GM18498 (cell line): ENCODE data around the gene S100A8.

Experiments
- ATAC-seq: cut with Tn5 transposase; IDR thresholded peaks from one replicate; pipeline ENCODE4 v1.9.1; 2021; ENCODE audit warnings: mild to moderate bottlenecking, moderate library complexity; ENCODE audit not compliant: unreplicated experiment

Gene S100A8

GRCh38 chr1:153393926-153394325 lies 3.1 kb upstream of the S100A8 start:
- no peak for ATAC-seq

- no peak for ATAC-seq
Measured at GRCh38 chr1:153392822-153393221, 1.9 kb upstream of the S100A8 start.

GRCh38 chr1:153392258-153392657 lies 1.4 kb upstream of the S100A8 start:
- ATAC-seq: no peak

- no peak for ATAC-seq
Measured at GRCh38 chr1:153389973-153390879, 647 bp downstream of the S100A8 start.

- ATAC-seq: no peak
Measured at GRCh38 chr1:153389401-153389800, 1.5 kb downstream of the S100A8 start.

GRCh38 chr1:153387785-153388184 lies 3.1 kb downstream of the S100A8 start:
- no peak for ATAC-seq

- no peak for ATAC-seq
Measured at GRCh38 chr1:153387001-153387400, 3.9 kb downstream of the S100A8 start.

- no peak for ATAC-seq
Measured at GRCh38 chr1:153386500-153386901, 4.4 kb downstream of the S100A8 start.

GRCh38 chr1:153384958-153385580 lies 5.8 kb downstream of the S100A8 start:
- ATAC-seq: no peak

GRCh38 chr1:153380711-153381110 lies 10.2 kb downstream of the S100A8 start:
- ATAC-seq: no peak

- ATAC-seq: no peak
Measured at GRCh38 chr1:153379591-153379990, 11.3 kb downstream of the S100A8 start.

GRCh38 chr1:153375511-153375910 lies 15.4 kb downstream of the S100A8 start, which contains the start of gene S100A12:
Gene S100A12 (minus strand): TSS chr1:153375621. CDS start chr1:153374592, 1,029 bp downstream.
- ATAC-seq: no peak

- ATAC-seq: no peak
Measured at GRCh38 chr1:153374071-153374470, 16.8 kb downstream of the S100A8 start.

GRCh38 chr1:153372571-153372970 lies 18.3 kb downstream of the S100A8 start:
- no peak for ATAC-seq

GRCh38 chr1:153371231-153371630 lies 19.6 kb downstream of the S100A8 start:
- no peak for ATAC-seq

- ATAC-seq: no peak
Measured at GRCh38 chr1:153370146-153370545, 20.7 kb downstream of the S100A8 start.

- no peak for ATAC-seq
Measured at GRCh38 chr1:153368495-153368894, 22.4 kb downstream of the S100A8 start.

- ATAC-seq: no peak
Measured at GRCh38 chr1:153367090-153367489, 23.8 kb downstream of the S100A8 start.

GRCh38 chr1:153366261-153366660 lies 24.6 kb downstream of the S100A8 start:
- no peak for ATAC-seq

GRCh38 chr1:153365696-153366095 lies 25.2 kb downstream of the S100A8 start:
- ATAC-seq: no peak

GRCh38 chr1:153364766-153365666 lies 25.9 kb downstream of the S100A8 start:
- ATAC-seq: no peak
